OCI-M1 (cell line): ENCODE measurements around the gene IGFBP3.

Source experiments
- DNase-seq: peaks from one replicate; lab custom pipeline; 2025; lab: John Stamatoyannopoulos, UW

IGFBP3 gene

DNA sequence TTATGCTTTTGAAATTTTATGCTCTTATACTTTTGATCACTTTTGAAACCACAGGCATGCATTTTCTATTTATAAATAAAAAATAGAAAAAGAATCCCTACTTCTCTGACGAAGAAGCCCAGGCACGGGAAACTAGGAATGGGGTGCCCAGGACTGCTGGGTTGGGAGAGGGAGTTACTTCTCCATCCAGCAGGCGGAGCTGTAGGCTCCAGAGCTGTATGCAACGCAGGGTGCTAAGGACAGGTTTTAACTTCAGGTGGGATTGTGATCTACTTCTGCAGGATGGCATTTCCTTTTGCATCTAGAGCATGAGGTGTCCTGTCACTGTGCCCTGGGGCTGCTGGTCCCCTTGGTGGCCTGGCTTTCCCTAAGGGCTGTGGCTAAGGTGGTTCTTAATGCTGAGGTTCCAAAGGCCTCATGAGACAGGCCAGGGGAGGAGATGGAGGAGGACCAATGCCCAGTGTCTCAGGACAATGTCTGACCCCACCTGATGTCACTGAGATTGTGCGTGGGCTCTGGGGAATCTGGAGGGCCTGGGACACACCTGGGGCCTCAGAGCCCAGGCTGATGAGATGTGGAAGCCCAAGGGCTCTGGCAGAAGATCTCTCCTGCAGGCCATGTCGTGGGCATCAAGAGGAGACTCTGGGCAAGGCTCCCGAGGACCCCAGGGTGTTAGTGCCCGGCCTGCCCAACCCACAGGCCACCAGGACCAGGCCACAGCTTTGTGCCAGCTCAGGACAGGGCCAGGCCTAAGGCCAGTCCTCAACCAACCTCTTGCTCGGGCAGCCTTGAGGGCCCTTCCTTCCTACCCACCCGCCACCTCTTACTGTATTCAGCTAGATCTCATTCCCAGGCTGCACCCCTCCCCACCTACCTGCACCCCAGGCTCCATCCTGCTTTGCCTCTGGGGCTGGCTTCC, 48.7 kb downstream of the IGFBP3 start:
- peak; percentile 14 for DNase-seq

DNA sequence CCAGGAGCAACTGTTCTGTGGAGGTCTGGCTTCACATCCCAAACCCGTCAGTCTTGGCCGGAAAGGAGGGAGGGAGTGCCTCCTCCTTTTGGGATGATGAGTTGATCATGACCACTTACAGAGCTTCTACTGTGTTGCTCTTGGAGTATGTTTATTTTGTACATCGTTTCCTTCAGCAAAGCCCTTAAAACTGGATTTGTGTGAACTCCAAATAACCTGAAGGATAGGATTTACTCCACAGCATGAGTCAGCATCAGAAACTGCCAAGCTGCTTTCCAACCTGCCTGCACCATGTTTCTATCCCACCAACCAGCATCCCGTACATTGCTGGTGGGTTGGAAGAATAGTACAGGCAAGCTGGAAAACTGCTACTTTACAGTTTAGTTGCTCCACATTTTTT, 51.6 kb downstream of the IGFBP3 start:
- no peak for DNase-seq

DNA sequence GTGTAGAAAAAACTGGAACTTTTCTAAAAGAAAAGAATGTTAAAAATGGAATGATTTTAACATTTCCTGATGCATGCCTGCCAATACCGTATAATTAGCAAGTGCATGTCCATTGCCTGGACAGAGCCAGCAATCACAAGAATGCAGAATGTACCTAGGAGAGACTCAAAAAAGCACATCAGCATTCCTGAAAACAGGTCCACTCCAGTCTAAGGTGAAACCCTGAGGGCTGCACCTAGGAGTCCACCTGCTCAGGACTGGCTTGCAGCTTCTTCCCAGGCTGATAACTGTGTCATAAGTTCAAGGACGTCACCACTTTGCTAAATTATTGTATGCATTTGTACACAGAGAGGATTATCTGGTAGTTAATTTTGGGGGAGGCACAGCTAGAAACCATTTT, 53.6 kb downstream of the IGFBP3 start:
- no peak for DNase-seq

GRCh38 chr7:45865594-45866410, 55.3 kb downstream of the IGFBP3 start:
- no peak for DNase-seq

DNA sequence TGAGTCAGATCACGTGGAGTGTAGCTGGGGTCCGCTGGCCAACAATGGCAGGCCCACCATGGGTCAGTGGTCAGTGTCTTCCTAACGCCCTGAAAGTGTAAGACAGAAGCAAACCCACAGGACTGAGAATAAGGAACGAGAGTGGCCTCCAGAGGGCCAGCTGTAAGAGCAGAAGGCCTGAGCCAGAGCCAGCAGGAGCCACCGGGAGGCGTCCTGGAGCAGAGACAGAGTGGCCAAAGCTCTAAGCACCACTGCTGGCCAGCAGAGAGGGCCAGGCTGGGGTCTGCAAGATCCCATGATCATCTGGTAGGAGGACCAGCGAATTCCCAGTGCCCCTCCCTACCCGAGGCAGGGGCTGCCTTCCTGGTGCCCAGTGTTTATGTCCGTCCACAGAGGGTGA, 57.4 kb downstream of the IGFBP3 start:
- DNase-seq: peak; percentile 1
